ENCODE measurements around the gene TMEM50B. TPM values are rescaled to one million over a fixed set of nuclear protein-coding genes. Genes with fewer than 3 reads are reported as not detected.
"Not testable (repeated sequence)": the region's sequence is repeated elsewhere in the genome, so short reads cannot be mapped to it uniquely, and the experiment has no call there.

The TMEM50B gene
- total RNA-seq, 1 experiment from 2014 or later = 18.9 TPM

GRCh38 chr21:33449616-33450015 is 30.2 kb downstream of the TMEM50B start:
- H3K27ac ChIP-seq (ENCODE audit: low read depth, low read length, poor library complexity, severe bottlenecking) = no peak overlapping the region
- H3K27me3 ChIP-seq (replicated peaks; ENCODE audit: insufficient read depth, low read depth, low read length, poor library complexity) = no peaks in the 10 kb centered on the region
- ChIA-PET CTCF (no interaction called here), POLR2A (ENCODE audit: low non-redundant PET) (no interaction called here)
- no peaks in the 10 kb centered on the region for H3K36me3 ChIP-seq (ENCODE audit: insufficient read depth, low read length, poor library complexity, severe bottlenecking)
- TF ChIP-seq EZH2 (IDR thresholded peaks at IDR 0.05; ENCODE audit: borderline replicate concordance, low read depth, low read length, poor library complexity, severe bottlenecking) (no peak), CTCF (conservative IDR thresholded peaks at IDR 0.05; ENCODE audit: low read depth, low read length) (no peak)
- intact Hi-C loops (cut with micrococcal nuclease; ENCODE audit: unreplicated experiment) = loop anchor here (5.0 to 10.0 kb wide), 3 partner anchors 455 to 617 kb away; no protein-coding TSS in a partner anchor
- no peaks in the 10 kb centered on the region for H3K4me1 ChIP-seq (ENCODE audit: insufficient read depth, low read length, poor library complexity, severe bottlenecking)
- no peaks in the 10 kb centered on the region for H3K9me3 ChIP-seq (ENCODE audit: low read depth, low read length, poor library complexity, severe bottlenecking)
- H3K4me3 ChIP-seq (ENCODE audit: low read depth, low read length, poor library complexity, severe bottlenecking) = no peak overlapping the region
- BruUV-seq (replicated peaks) = no TSS peak
- DNase-seq (ENCODE audit: low spot score) = no peak

- H3K27me3 ChIP-seq (replicated peaks; ENCODE audit: insufficient read depth, low read depth, low read length, poor library complexity); H3K4me3 ChIP-seq (ENCODE audit: low read depth, low read length, poor library complexity, severe bottlenecking); BruUV-seq (replicated peaks); POLR2A ChIA-PET (ENCODE audit: low non-redundant PET); H3K36me3 ChIP-seq (ENCODE audit: insufficient read depth, low read length, poor library complexity, severe bottlenecking); H3K9me3 ChIP-seq (ENCODE audit: low read depth, low read length, poor library complexity, severe bottlenecking); H3K4me1 ChIP-seq (ENCODE audit: insufficient read depth, low read length, poor library complexity, severe bottlenecking); DNase-seq (ENCODE audit: low spot score); H3K27ac ChIP-seq (ENCODE audit: low read depth, low read length, poor library complexity, severe bottlenecking): not testable (repeated sequence)
- CTCF ChIA-PET = interaction anchor here (3.9 kb wide), 1 partner anchor 247 kb away, joined by 35 read pairs; no protein-coding TSS in a partner anchor
- intact Hi-C loops (cut with micrococcal nuclease; ENCODE audit: unreplicated experiment) = loop anchor here (5.0 to 10.0 kb wide), 3 partner anchors 452 to 614 kb away; no protein-coding TSS in a partner anchor
These were observed 33.2 kb downstream of the TMEM50B start for GRCh38 chr21:33446620-33447019.

GRCh38 chr21:33444499-33444898 is 35.3 kb downstream of the TMEM50B start:
- ChIA-PET CTCF (interaction anchor here (0.6 to 3.9 kb wide), 10 partner anchors 83 to 1267 kb away, joined by 3 to 35 read pairs (median 4); partner anchors contain the start of genes IFNAR1 and IL10RB), POLR2A (ENCODE audit: low non-redundant PET) (interaction anchor here (0.6 kb wide), 1 partner anchor 13 kb away, joined by 3 read pairs; no protein-coding TSS in a partner anchor)
- H3K36me3 ChIP-seq (ENCODE audit: insufficient read depth, low read length, poor library complexity, severe bottlenecking) = no peaks in the 10 kb centered on the region
- peaks cover 11% of the 10 kb centered on the region for H3K4me1 ChIP-seq (ENCODE audit: insufficient read depth, low read length, poor library complexity, severe bottlenecking)
- no peaks in the 10 kb centered on the region for H3K27me3 ChIP-seq (replicated peaks; ENCODE audit: insufficient read depth, low read depth, low read length, poor library complexity)
- no peak overlapping the region for H3K27ac ChIP-seq (ENCODE audit: low read depth, low read length, poor library complexity, severe bottlenecking)
- no peak for DNase-seq (ENCODE audit: low spot score)
- no TSS peak for BruUV-seq (replicated peaks)
- H3K4me3 ChIP-seq (ENCODE audit: low read depth, low read length, poor library complexity, severe bottlenecking) = no peak overlapping the region
- no peak for TF ChIP-seq CTCF (conservative IDR thresholded peaks at IDR 0.05; ENCODE audit: low read depth, low read length)
- TF ChIP-seq EZH2 (IDR thresholded peaks at IDR 0.05; ENCODE audit: borderline replicate concordance, low read depth, low read length, poor library complexity, severe bottlenecking) = no peak
- no peaks in the 10 kb centered on the region for H3K9me3 ChIP-seq (ENCODE audit: low read depth, low read length, poor library complexity, severe bottlenecking)
- intact Hi-C loops (cut with micrococcal nuclease; ENCODE audit: unreplicated experiment) = loop anchor here (2.0 to 10.0 kb wide), 2 partner anchors 84 to 450 kb away; no protein-coding TSS in a partner anchor

GRCh38 chr21:33443194-33443593 is 36.6 kb downstream of the TMEM50B start:
- H3K27me3 ChIP-seq (replicated peaks; ENCODE audit: insufficient read depth, low read depth, low read length, poor library complexity) = no peaks in the 10 kb centered on the region
- CTCF ChIA-PET = no interaction called here

More at GRCh38 chr21:33443194-33443593, 36.6 kb downstream of the TMEM50B start:
- Histone ChIP-seq H3K9me3 (ENCODE audit: low read depth, low read length, poor library complexity, severe bottlenecking) (no peaks in the 10 kb centered on the region), H3K27ac (ENCODE audit: low read depth, low read length, poor library complexity, severe bottlenecking) (no peak overlapping the region), H3K36me3 (ENCODE audit: insufficient read depth, low read length, poor library complexity, severe bottlenecking) (peaks cover under 1% of the 10 kb centered on the region), H3K4me3 (ENCODE audit: low read depth, low read length, poor library complexity, severe bottlenecking) (no peak overlapping the region), H3K4me1 (ENCODE audit: insufficient read depth, low read length, poor library complexity, severe bottlenecking) (peaks cover 11% of the 10 kb centered on the region)
- TF ChIP-seq EZH2 (IDR thresholded peaks at IDR 0.05; ENCODE audit: borderline replicate concordance, low read depth, low read length, poor library complexity, severe bottlenecking) (no peak), CTCF (conservative IDR thresholded peaks at IDR 0.05; ENCODE audit: low read depth, low read length) (no peak)
- no TSS peak for BruUV-seq (replicated peaks)
- no peak for DNase-seq (ENCODE audit: low spot score)
- intact Hi-C loops (cut with micrococcal nuclease; ENCODE audit: unreplicated experiment) = loop anchor here (10.0 kb wide), 1 partner anchor 448 kb away; no protein-coding TSS in a partner anchor
- POLR2A ChIA-PET (ENCODE audit: low non-redundant PET) = no interaction called here

Measured in A673 (cell line).